Right cardiac atrium (tissue), 5 donors: Measurements from ENCODE around the gene USP6. TPM values are rescaled to one million over a fixed set of nuclear protein-coding genes. Genes with fewer than 3 reads are reported as not detected.
"Not testable (repeated sequence)": the region's sequence is repeated elsewhere in the genome, so short reads cannot be mapped to it uniquely, and the experiment has no call there.

Experiments
- ATAC-seq, 2 donors: fragments of 200-7000 bp; cut with Tn5 transposase; one replicate each; pipeline versions ENCODE4 v1.8.0 to v1.9.1; 2020; ENCODE audit warnings: moderate library complexity in 2 of 2, mild to moderate bottlenecking in 1 of 2
- DNase-seq, 3 donors: peaks; one replicate each; pipeline ENCODE4 v3.0.0-alpha.2; 2020
- H3K27ac ChIP-seq: one replicate; pipeline ENCODE4 v1.5.1; 2013; ENCODE audit warnings: mild to moderate bottlenecking, low read length, control low read depth, moderate library complexity
- H3K27me3 ChIP-seq: one replicate; pipeline ENCODE4 v1.6.1; 2013; ENCODE audit not compliant: control insufficient read depth, insufficient read depth
- H3K4me1 ChIP-seq: one replicate; pipeline ENCODE4 v1.6.1; 2013; ENCODE audit warnings: low read length; ENCODE audit not compliant: control insufficient read depth, insufficient read depth
- H3K4me3 ChIP-seq: one replicate; pipeline ENCODE4 v1.5.1; 2013; ENCODE audit warnings: low read length, control low read depth
- H3K9me3 ChIP-seq: one replicate; pipeline ENCODE4 v1.6.1; 2013; ENCODE audit warnings: low read length; ENCODE audit not compliant: control insufficient read depth
- WGBS: extraction: QIAGEN DNeasy Blood & Tissue Kit; methylation state at CpG from one replicate; pipeline ENCODE4 v1.1.7; 2013; 5-methylcytosine and 5-hydroxymethylcytosine counted together
- intact Hi-C, 4 donors: fragments of 100-400 bp; cut with DNase I; formaldehyde crosslinking; loops; one replicate each; pipeline versions ENCODE4 v1.11.0 to v1.14.0; 2022 to 2023
- polyA plus RNA-seq: library from polyadenylated mRNA; stranded (reverse); fragments of 200-250 nt; gene quantifications from one replicate; pipeline ENCODE4 v1.2.3, GENCODE V29; 2013
- total RNA-seq, 4 donors: library from RNA; stranded (reverse); fragmentation: NEBNext Ultra II Directional; extraction: Animal tissue kit (Norgen Biotek cat#: 25700); gene quantifications; one replicate each; pipeline ENCODE4 v1.2.1, GENCODE V29; 2021
- donor health status: healthy with polysubstance abuse.
- donor health status: DM: no; HTN: yes; CAD: no.
- donor health status: DM: no; HTN: no; CAD: no.
- donor health status: DM: no; HTN: yes; CAD: no; lungs with severe emphysema.
- donor health status: DM: yes; HTN: yes; CAD: no.

USP6 gene
- total and polyA plus RNA-seq, 5 donors = under 0.01 to 0.20 (median 0.07) TPM; not detected in 1

- H3K27me3 ChIP-seq, ATAC-seq, H3K9me3 ChIP-seq, intact Hi-C loops, H3K4me1 ChIP-seq, H3K4me3 ChIP-seq, H3K27ac ChIP-seq, DNase-seq: not testable (repeated sequence)
- 89% methylated on average over 15 of the region's 15 CpGs for WGBS
These were observed 21.8 kb downstream of the USP6 start for GRCh38 chr17:5137511-5138197.

- 93% methylated on average over 9 of the region's 9 CpGs for WGBS
- H3K9me3 ChIP-seq, ATAC-seq, intact Hi-C loops, H3K27me3 ChIP-seq, DNase-seq, H3K4me1 ChIP-seq, H3K4me3 ChIP-seq, H3K27ac ChIP-seq: not testable (repeated sequence)
These were observed 22.3 kb downstream of the USP6 start for GRCh38 chr17:5138198-5138544.

- intact Hi-C loops = no loop called here
- 86% methylated on average over 24 of the region's 24 CpGs for WGBS
- ATAC-seq = no peak
These were observed 23.0 kb downstream of the USP6 start for GRCh38 chr17:5138616-5139457.

GRCh38 chr17:5139458-5139732 lies 23.6 kb downstream of the USP6 start:
- intact Hi-C loops = no loop called here
- Histone ChIP-seq H3K27me3 (no peaks in the 10 kb centered on the region), H3K4me3 (no peak overlapping the region), H3K9me3 (no peaks in the 10 kb centered on the region), H3K27ac (no peak overlapping the region), H3K4me1 (no peaks in the 10 kb centered on the region)
- WGBS = 88% methylated on average over 5 of the region's 5 CpGs
- no peak for DNase-seq
- ATAC-seq = no peak

More at GRCh38 chr17:5138616-5139457, 23.0 kb downstream of the USP6 start:
- Histone ChIP-seq H3K27me3 (no peaks in the 10 kb centered on the region), H3K9me3 (no peaks in the 10 kb centered on the region), H3K4me1 (no peaks in the 10 kb centered on the region), H3K4me3 (no peak overlapping the region), H3K27ac (no peak overlapping the region)
- DNase-seq = peak in 2 of 3 donors; percentile 46 to 48

DNA sequence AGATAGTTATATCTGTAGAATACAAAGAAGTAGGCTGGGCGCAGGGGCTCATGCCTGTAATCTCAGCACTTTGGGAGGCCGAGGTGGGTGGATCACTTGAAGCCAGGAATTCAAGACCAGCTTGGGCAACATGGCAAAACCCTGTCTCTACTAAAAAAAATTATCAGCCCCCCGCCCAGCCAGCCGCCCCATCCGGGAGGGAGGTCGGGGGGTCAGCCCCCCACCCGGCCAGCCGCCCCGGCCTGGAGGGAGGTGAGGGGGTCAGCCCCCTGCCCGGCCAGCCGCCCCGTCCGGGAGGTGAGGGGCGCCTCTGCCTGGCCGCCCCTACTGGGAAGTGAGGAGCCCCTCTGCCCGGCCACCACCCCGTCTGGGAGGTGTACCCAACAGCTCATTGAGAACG lies 27.0 kb downstream of the USP6 start:
- DNase-seq, H3K9me3 ChIP-seq, intact Hi-C loops, H3K4me3 ChIP-seq, ATAC-seq, H3K27me3 ChIP-seq, H3K4me1 ChIP-seq, H3K27ac ChIP-seq: not testable (repeated sequence)
- 89% methylated on average over 15 of the region's 18 CpGs for WGBS

DNA sequence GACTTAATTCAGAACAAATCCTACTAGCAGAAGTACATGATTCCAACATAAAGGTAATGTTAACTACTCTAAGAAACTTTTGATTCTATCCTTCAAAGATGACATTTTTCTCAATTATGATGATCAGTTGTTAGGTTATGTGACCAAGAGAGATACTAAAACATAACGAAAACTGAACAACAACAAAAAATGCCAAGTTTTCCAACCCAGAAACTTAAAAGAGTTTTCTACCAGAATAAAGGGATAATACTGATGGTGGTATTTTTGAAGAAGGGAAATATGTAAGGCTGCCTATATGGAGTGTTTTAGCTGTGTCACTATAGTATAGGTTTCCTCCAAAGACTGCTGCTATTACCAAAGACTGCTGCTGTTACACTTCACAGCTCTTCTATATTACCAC lies 30.3 kb downstream of the USP6 start:
- not testable (repeated sequence) for DNase-seq

DNA sequence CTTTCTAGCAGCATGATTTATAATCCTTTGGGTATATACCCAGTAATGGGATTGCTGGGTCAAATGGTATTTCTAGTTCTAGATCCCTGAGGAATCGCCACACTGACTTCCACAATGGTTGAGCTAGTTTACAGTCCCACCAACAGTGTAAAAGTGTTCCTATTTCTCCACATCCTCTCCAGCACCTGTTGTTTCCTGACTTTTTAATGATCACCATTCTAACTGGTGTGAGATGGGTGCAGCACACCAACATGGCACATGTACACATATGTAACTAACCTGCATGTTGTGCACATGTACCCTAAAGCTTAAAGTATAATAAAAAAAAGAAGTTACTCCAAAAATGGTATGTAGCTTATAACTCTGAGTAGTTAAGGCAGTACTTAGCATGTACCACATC lies 44.9 kb downstream of the USP6 start:
- H3K27ac ChIP-seq, DNase-seq, intact Hi-C loops, H3K4me3 ChIP-seq, H3K9me3 ChIP-seq, ATAC-seq, H3K4me1 ChIP-seq, H3K27me3 ChIP-seq: not testable (repeated sequence)
- WGBS = 83% methylated on average over 1 of the region's 1 CpG

More for the DNA sequence above, 30.3 kb downstream of the USP6 start:
- H3K4me3 ChIP-seq, H3K27me3 ChIP-seq, intact Hi-C loops, ATAC-seq, H3K9me3 ChIP-seq, H3K27ac ChIP-seq, H3K4me1 ChIP-seq: not testable (repeated sequence)
- WGBS = 78% methylated on average over 1 of the region's 1 CpG

DNA sequence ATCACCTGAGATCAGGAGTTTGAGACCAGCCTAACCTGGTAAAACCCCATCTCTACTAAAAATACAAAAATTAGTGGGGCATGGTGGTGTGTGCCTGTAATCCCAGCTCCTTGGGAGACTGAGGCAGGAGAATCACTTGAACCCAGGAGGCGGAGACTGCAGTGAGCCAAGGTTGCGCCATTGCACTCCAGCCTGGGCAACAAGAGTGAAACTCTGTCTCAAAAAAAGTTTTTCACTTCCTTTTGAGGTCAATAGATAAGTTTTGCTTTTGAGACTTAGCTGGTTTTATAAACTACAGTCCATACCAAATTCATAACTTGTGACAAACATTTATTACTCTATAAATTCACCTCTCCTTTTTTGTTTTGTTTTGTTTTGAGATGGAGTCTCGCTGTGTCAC lies 46.0 kb downstream of the USP6 start:
- H3K4me1 ChIP-seq, H3K9me3 ChIP-seq, H3K27me3 ChIP-seq, intact Hi-C loops, H3K4me3 ChIP-seq, ATAC-seq, H3K27ac ChIP-seq, DNase-seq: not testable (repeated sequence)
- WGBS = 85% methylated on average over 3 of the region's 3 CpGs

- Histone ChIP-seq H3K27ac (no peak overlapping the region), H3K4me3 (no peak overlapping the region), H3K9me3 (no peaks in the 10 kb centered on the region), H3K27me3 (no peaks in the 10 kb centered on the region), H3K4me1 (no peaks in the 10 kb centered on the region)
- ATAC-seq (no peak), DNase-seq (no peak)
- 71% methylated on average over 6 of the region's 6 CpGs for WGBS
- intact Hi-C loops = no loop called here
These were observed 48.6 kb downstream of the USP6 start for GRCh38 chr17:5164436-5164835.

GRCh38 chr17:5165791-5166564 lies 50.1 kb downstream of the USP6 start:
- WGBS = 49% methylated on average over 6 of the region's 7 CpGs
- H3K27ac ChIP-seq, H3K4me3 ChIP-seq, H3K27me3 ChIP-seq, DNase-seq, H3K4me1 ChIP-seq, H3K9me3 ChIP-seq, intact Hi-C loops, ATAC-seq: not testable (repeated sequence)

GRCh38 chr17:5175027-5175426 lies 59.2 kb downstream of the USP6 start:
- intact Hi-C loops, H3K4me1 ChIP-seq, H3K4me3 ChIP-seq, H3K27ac ChIP-seq, DNase-seq, ATAC-seq, H3K27me3 ChIP-seq, H3K9me3 ChIP-seq: not testable (repeated sequence)
- 91% methylated on average over 7 of the region's 7 CpGs for WGBS
